ENCODE measurements around the gene KRTAP19-7.

Gene KRTAP19-7

GRCh38 chr21:30561264-30561895 is at the start of gene KRTAP19-7:
KRTAP19-7 (minus strand) TSS chr21:30561314; CDS start chr21:30561289, 25 bp downstream.
- DNase-seq: no peak

GRCh38 chr21:30605968-30606367 is 44.9 kb upstream of the KRTAP19-7 start:
- no peak for DNase-seq

- no peak for DNase-seq
Observed at GRCh38 chr21:30600787-30601186, 39.7 kb upstream of the KRTAP19-7 start, which contains the start of gene KRTAP22-1. KRTAP22-1 (plus strand) TSS chr21:30601087.

- DNase-seq: no peak
Observed at GRCh38 chr21:30598802-30599201, 37.7 kb upstream of the KRTAP19-7 start, which contains the start of gene KRTAP6-2. KRTAP6-2 (minus strand) TSS chr21:30598902; CDS start chr21:30598874, 28 bp downstream.

- DNase-seq: no peak
Observed at GRCh38 chr21:30592140-30592539, 31.0 kb upstream of the KRTAP19-7 start, which contains the start of gene KRTAP6-3. KRTAP6-3 (plus strand) TSS chr21:30592440; CDS start chr21:30592446, 6 bp downstream.

- DNase-seq: no peak
Observed at GRCh38 chr21:30590297-30590696, 29.2 kb upstream of the KRTAP19-7 start, which contains the start of gene KRTAP22-2. KRTAP22-2 (minus strand) TSS chr21:30590397.

GRCh38 chr21:30582870-30583269 is 21.8 kb upstream of the KRTAP19-7 start:
- no peak for DNase-seq

GRCh38 chr21:30580132-30580531 is 19.0 kb upstream of the KRTAP19-7 start:
- DNase-seq: no peak

- DNase-seq: no peak
Observed at GRCh38 chr21:30579346-30579745, 18.2 kb upstream of the KRTAP19-7 start.

- DNase-seq: no peak
Observed at GRCh38 chr21:30577766-30578165, 16.7 kb upstream of the KRTAP19-7 start.

- no peak for DNase-seq
Observed at GRCh38 chr21:30567617-30568016, 6.5 kb upstream of the KRTAP19-7 start.

GRCh38 chr21:30563630-30564029 is 2.5 kb upstream of the KRTAP19-7 start:
- DNase-seq: no peak

GRCh38 chr21:30563072-30563471 is 2.0 kb upstream of the KRTAP19-7 start:
- no peak for DNase-seq

- DNase-seq: no peak
Observed at GRCh38 chr21:30561957-30562356, 843 bp upstream of the KRTAP19-7 start.

- no peak for DNase-seq
Observed at GRCh38 chr21:30555095-30555494, 6.0 kb downstream of the KRTAP19-7 start.

GRCh38 chr21:30552782-30553181 is 8.3 kb downstream of the KRTAP19-7 start:
- DNase-seq: no peak

GRCh38 chr21:30541764-30542163 is 19.4 kb downstream of the KRTAP19-7 start, which contains the start of gene KRTAP19-6:
KRTAP19-6 (minus strand) TSS chr21:30541864; CDS start chr21:30541833, 31 bp downstream.
- no peak for DNase-seq

- DNase-seq: no peak
Observed at GRCh38 chr21:30518876-30519275, 42.2 kb downstream of the KRTAP19-7 start.

GRCh38 chr21:30515681-30516080 is 45.4 kb downstream of the KRTAP19-7 start:
- no peak for DNase-seq

Measured in stimulated activated CD8-positive, alpha-beta memory T cell treated with anti-CD3 and anti-CD28 coated beads, Interleukin-4, amount 100 ng/mL, for 48 hours (primary cell).